Hepatocyte (in vitro differentiated cells): Measurements from ENCODE around the gene ZMAT5. TPM values are rescaled to one million over a fixed set of nuclear protein-coding genes. Genes with fewer than 3 reads are reported as not detected.

ENCODE experiments used
- DNase-seq: peaks from one replicate; pipeline ENCODE4 v3.0.0-alpha.2; 2016; ENCODE audit warnings: low spot score
- H2AFZ ChIP-seq: fragments of 200-600 bp; sonication (generic); 2 replicates; pipeline ENCODE4 v1.6.0; 2016; ENCODE audit warnings: antibody characterized with exemption, mild to moderate bottlenecking
- H3K27ac ChIP-seq: fragments of 200-600 bp; sonication (generic); 2 replicates; pipeline ENCODE4 v1.5.1; 2016; ENCODE audit warnings: mild to moderate bottlenecking
- H3K27me3 ChIP-seq: fragments of 200-600 bp; sonication (generic); 2 replicates; pipeline ENCODE4 v1.6.1; 2016
- H3K36me3 ChIP-seq: fragments of 200-600 bp; sonication (generic); replicated peaks from 2 replicates; pipeline ENCODE4 v1.5.1; 2016; ENCODE audit warnings: low read depth; ENCODE audit not compliant: insufficient read depth
- H3K4me1 ChIP-seq: fragments of 200-600 bp; sonication (generic); 2 replicates; pipeline ENCODE4 v1.5.1; 2016; ENCODE audit warnings: mild to moderate bottlenecking, moderate library complexity; ENCODE audit not compliant: insufficient read depth
- H3K4me2 ChIP-seq: fragments of 200-600 bp; sonication (generic); 2 replicates; pipeline ENCODE4 v1.6.0; 2016
- H3K4me3 ChIP-seq: fragments of 200-600 bp; sonication (generic); 2 replicates; pipeline ENCODE4 v1.5.1; 2016; ENCODE audit warnings: mild to moderate bottlenecking
- H3K79me2 ChIP-seq: fragments of 200-600 bp; sonication (generic); 2 replicates; pipeline ENCODE4 v1.6.0; 2017; ENCODE audit warnings: mild to moderate bottlenecking
- H3K9me2 ChIP-seq: fragments of 200-600 bp; sonication (generic); replicated peaks from 2 replicates; pipeline ENCODE4 v1.6.0; 2017; ENCODE audit warnings: mild to moderate bottlenecking; ENCODE audit not compliant: insufficient read depth
- H3K9me3 ChIP-seq: fragments of 200-600 bp; sonication (generic); 2 replicates; pipeline ENCODE4 v1.5.1; 2016; ENCODE audit warnings: low read depth, mild to moderate bottlenecking
- H4K20me1 ChIP-seq: fragments of 200-600 bp; sonication (generic); 2 replicates; pipeline ENCODE4 v1.6.0; 2016; ENCODE audit warnings: mild to moderate bottlenecking; ENCODE audit not compliant: insufficient read depth, poor library complexity, severe bottlenecking
- EZH2 ChIP-seq: fragments of 200-600 bp; sonication (generic); IDR thresholded peaks from 2 replicates; pipeline ENCODE4 v1.6.1; 2016; ENCODE audit warnings: antibody characterized with exemption, mild to moderate bottlenecking, borderline replicate concordance
- EZH2phosphoT487 ChIP-seq: fragments of 200-600 bp; sonication (generic); IDR thresholded peaks from one replicate; pipeline ENCODE4 v1.6.1; 2018; ENCODE audit warnings: antibody characterized with exemption, mild to moderate bottlenecking, low read depth, moderate library complexity; ENCODE audit not compliant: unreplicated experiment, severe bottlenecking
- WGBS: methylation state at CpG from one replicate; pipeline ENCODE4 v1.1.6; 2016; ENCODE audit warnings: low lambda C conversion rate; ENCODE audit errors: missing lambda C conversion rate; 5-methylcytosine and 5-hydroxymethylcytosine counted together
- polyA plus RNA-seq: library from polyadenylated mRNA; unstranded; fragments of >200 nt; fragmentation: Nextera tagmentation; extraction: Ambion mirVana; gene quantifications from 2 replicates; pipeline ENCODE4 v1.2.1, GENCODE V29; 2016
- total RNA-seq: library from RNA; depleted of rRNA; stranded (reverse); fragments of >200 nt; gene quantifications from 2 replicates; pipeline ENCODE4 v1.2.3, GENCODE V29; 2014
- TF ChIP-seq, protein P1 (sequence below): fragments of 200-600 bp; sonication (generic); IDR thresholded peaks from 2 replicates; pipeline ENCODE4 v1.5.1; 2016; ENCODE audit warnings: antibody characterized with exemption, mild to moderate bottlenecking; ENCODE audit not compliant: poor library complexity

The ZMAT5 gene
- total and polyA plus RNA-seq, 2 experiments from 2014 or later, result 18.2 to 38.5 TPM

DNA sequence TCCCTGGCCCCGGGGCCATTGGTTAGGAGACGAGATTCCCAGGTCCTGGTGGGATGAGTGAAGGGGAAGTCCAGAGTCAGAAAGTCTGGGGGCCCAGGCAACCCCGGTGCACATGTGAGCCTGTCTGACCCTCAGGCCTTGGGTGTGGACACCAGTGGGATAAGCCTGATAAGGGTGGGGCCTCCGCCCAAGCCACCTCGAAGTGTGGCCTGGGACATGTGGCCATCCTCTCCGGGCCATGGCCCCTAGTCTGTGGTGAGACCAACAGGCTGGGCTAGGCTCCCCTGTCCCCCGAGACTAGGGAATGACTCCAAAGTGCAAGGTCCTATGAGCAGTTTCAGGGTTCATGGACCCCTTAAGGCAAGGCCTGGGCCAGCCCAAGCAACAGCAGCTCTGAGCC, 40.7 kb downstream of the ZMAT5 start:
- Histone ChIP-seq H2AFZ (no peak overlapping the region), H3K27ac (no peak overlapping the region), H3K36me3 (no peaks in the 10 kb centered on the region), H3K4me1 (no peaks in the 10 kb centered on the region), H3K9me2 (no peaks in the 10 kb centered on the region), H3K79me2 (no peaks in the 10 kb centered on the region), H3K27me3 (peaks cover 19% of the 10 kb centered on the region), H3K4me3 (no peak overlapping the region), H3K4me2 (no peak overlapping the region), H3K9me3 (no peaks in the 10 kb centered on the region), H4K20me1 (no peaks in the 10 kb centered on the region)
- DNase-seq, result no peak
- WGBS, result 90% methylated on average over 7 of the region's 7 CpGs
- TF ChIP-seq EZH2phosphoT487 (no peak), EZH2 (no peak)
- TF ChIP-seq, protein P1, sequence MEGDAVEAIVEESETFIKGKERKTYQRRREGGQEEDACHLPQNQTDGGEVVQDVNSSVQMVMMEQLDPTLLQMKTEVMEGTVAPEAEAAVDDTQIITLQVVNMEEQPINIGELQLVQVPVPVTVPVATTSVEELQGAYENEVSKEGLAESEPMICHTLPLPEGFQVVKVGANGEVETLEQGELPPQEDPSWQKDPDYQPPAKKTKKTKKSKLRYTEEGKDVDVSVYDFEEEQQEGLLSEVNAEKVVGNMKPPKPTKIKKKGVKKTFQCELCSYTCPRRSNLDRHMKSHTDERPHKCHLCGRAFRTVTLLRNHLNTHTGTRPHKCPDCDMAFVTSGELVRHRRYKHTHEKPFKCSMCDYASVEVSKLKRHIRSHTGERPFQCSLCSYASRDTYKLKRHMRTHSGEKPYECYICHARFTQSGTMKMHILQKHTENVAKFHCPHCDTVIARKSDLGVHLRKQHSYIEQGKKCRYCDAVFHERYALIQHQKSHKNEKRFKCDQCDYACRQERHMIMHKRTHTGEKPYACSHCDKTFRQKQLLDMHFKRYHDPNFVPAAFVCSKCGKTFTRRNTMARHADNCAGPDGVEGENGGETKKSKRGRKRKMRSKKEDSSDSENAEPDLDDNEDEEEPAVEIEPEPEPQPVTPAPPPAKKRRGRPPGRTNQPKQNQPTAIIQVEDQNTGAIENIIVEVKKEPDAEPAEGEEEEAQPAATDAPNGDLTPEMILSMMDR, result no peak

DNA sequence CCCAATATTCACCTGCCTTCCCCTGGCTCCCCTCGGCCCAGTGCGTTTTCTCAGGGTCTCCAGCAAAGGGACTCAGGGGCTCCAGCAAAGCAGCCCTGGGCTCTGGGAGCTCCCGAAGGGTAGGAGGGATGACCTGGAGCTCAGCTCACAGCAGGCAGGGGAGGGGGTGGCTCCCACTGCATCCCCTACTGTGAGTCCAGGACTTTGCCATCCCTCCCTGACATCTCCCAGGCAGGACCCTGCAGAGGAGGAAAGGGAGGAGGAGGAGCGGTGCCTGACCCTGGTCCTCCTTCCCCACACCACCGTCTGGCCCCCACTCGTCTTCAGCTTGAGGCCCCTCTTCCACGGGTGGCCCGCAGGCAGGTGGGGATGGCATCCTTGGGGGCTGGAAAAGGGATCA, 42.0 kb downstream of the ZMAT5 start:
- Histone ChIP-seq H3K9me3 (no peaks in the 10 kb centered on the region), H3K27ac (no peak overlapping the region), H3K4me3 (no peak overlapping the region), H3K9me2 (no peaks in the 10 kb centered on the region), H3K79me2 (no peaks in the 10 kb centered on the region), H3K36me3 (no peaks in the 10 kb centered on the region), H3K4me2 (no peak overlapping the region), H2AFZ (no peak overlapping the region), H4K20me1 (no peaks in the 10 kb centered on the region), H3K27me3 (peaks cover 25% of the 10 kb centered on the region), H3K4me1 (no peaks in the 10 kb centered on the region)
- DNase-seq, result no peak
- TF ChIP-seq EZH2, result no peak
- TF ChIP-seq, protein P1, result no peak
- TF ChIP-seq EZH2phosphoT487, result no peak
- 80% methylated on average over 8 of the region's 8 CpGs for WGBS

- H3K4me3 ChIP-seq, result no peak overlapping the region
- no peaks in the 10 kb centered on the region for H4K20me1 ChIP-seq
- H3K27me3 ChIP-seq, result peaks cover 34% of the 10 kb centered on the region
- no peaks in the 10 kb centered on the region for H3K79me2 ChIP-seq
- H3K36me3 ChIP-seq, result no peaks in the 10 kb centered on the region
- TF ChIP-seq EZH2phosphoT487 (no peak), EZH2 (no peak)
- TF ChIP-seq, protein P1, result no peak
- DNase-seq, result no peak
- no peak overlapping the region for H2AFZ ChIP-seq
- WGBS, result 93% methylated on average over 10 of the region's 10 CpGs
- no peak overlapping the region for H3K4me2 ChIP-seq
- H3K9me2 ChIP-seq, result no peaks in the 10 kb centered on the region
- no peaks in the 10 kb centered on the region for H3K9me3 ChIP-seq
- no peak overlapping the region for H3K27ac ChIP-seq
- no peaks in the 10 kb centered on the region for H3K4me1 ChIP-seq
Measured at GRCh38 chr22:29723766-29724165, 43.0 kb downstream of the ZMAT5 start.

DNA sequence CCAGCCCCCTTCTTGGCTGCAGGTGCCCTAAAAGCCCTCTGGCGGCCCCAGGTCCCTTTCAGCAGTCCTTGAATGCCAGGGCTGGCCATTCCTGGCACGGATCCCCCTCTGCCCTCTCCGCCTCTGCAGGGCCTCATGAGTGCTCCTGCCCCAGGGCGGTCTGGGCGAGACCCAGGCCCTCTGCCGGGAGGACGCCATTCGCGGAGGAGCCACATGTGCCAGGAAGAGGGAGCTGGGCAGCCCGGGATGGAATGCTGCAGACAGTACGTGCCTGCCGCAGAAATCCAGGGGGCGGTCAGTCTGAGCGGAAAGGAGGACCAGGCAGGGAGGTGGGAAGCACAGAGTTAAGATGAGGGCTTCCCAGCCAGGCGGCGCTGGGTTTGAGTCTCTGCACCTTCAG, 44.2 kb downstream of the ZMAT5 start:
- Histone ChIP-seq H3K36me3 (no peaks in the 10 kb centered on the region), H3K79me2 (no peaks in the 10 kb centered on the region), H2AFZ (no peak overlapping the region), H3K27me3 (peaks cover 44% of the 10 kb centered on the region), H4K20me1 (no peaks in the 10 kb centered on the region), H3K27ac (no peak overlapping the region), H3K9me3 (no peaks in the 10 kb centered on the region), H3K4me3 (no peak overlapping the region), H3K4me2 (no peak overlapping the region), H3K9me2 (no peaks in the 10 kb centered on the region), H3K4me1 (no peaks in the 10 kb centered on the region)
- no peak for DNase-seq
- 84% methylated on average over 15 of the region's 16 CpGs for WGBS
- TF ChIP-seq EZH2phosphoT487 (no peak), EZH2 (no peak)
- TF ChIP-seq, protein P1, result no peak
